Vagina (tissue), 2 donors: ENCODE measurements around the gene ADAMTS12. TPM values are rescaled to one million over a fixed set of nuclear protein-coding genes. Genes with fewer than 3 reads are reported as not detected.

Source experiments
- DNase-seq, 2 donors: peaks; one replicate each; pipeline ENCODE4 v3.0.0-alpha.2; 2017; ENCODE audit errors: extremely low spot score in 2 of 2
- H3K27ac ChIP-seq: fragments of 200-600 bp; sonication (generic); one replicate; pipeline ENCODE4 v1.5.1; 2019
- H3K27me3 ChIP-seq: fragments of 200-600 bp; sonication (generic); one replicate; pipeline ENCODE4 v1.5.1; 2019
- H3K36me3 ChIP-seq, 2 donors: fragments of 200-600 bp; sonication (generic); one replicate each; pipeline ENCODE4 v1.5.1; 2017 to 2019
- H3K4me1 ChIP-seq: fragments of 200-600 bp; sonication (generic); one replicate; pipeline ENCODE4 v1.5.1; 2019
- H3K4me3 ChIP-seq, 2 donors: fragments of 200-600 bp; sonication (generic); 1 replicate in 1 of 2; 2 replicates in 1 of 2; pipeline ENCODE4 v1.5.1; 2016 to 2019
- H3K9me3 ChIP-seq: fragments of 200-600 bp; sonication (generic); one replicate; pipeline ENCODE4 v1.5.1; 2019
- POLR2A ChIP-seq, 2 donors: fragments of 450-650 bp; IDR thresholded peaks; one replicate each; pipeline ENCODE4 v1.6.1; 2017; ENCODE audit warnings: antibody characterized with exemption in 2 of 2, mild to moderate bottlenecking in 2 of 2, moderate library complexity in 2 of 2
- POLR2AphosphoS5 ChIP-seq, 2 donors: sonication (generic); formaldehyde crosslinking; IDR thresholded peaks; one replicate each; pipeline ENCODE4 v1.9.0; 2017; ENCODE audit warnings: antibody characterized with exemption in 2 of 2, mild to moderate bottlenecking in 2 of 2, low read depth in 1 of 2; ENCODE audit not compliant: insufficient read depth in 1 of 2
- intact Hi-C: fragments of 100-400 bp; cut with DNase I; formaldehyde crosslinking; loops from one replicate; pipeline ENCODE4 v1.15.1; 2023
- total RNA-seq: library from RNA; depleted of rRNA; stranded (reverse); fragments of >200 nt; gene quantifications from one replicate; pipeline ENCODE4 v1.2.3, GENCODE V29; 2016
- TF ChIP-seq, protein P1 (sequence below), 3 experiments: fragments of 450-650 bp in 2 of 3; fragments of 200-600 bp in 1 of 3; sonication (generic) in 1 of 3; IDR thresholded peaks; one replicate each; pipeline ENCODE4 v1.5.1; 2017 to 2019; ENCODE audit warnings: antibody characterized with exemption in 3 of 3, mild to moderate bottlenecking in 2 of 3, moderate library complexity in 2 of 3

Gene ADAMTS12
- total RNA-seq, 1 donor from 2014 or later: 7.6 TPM

DNA sequence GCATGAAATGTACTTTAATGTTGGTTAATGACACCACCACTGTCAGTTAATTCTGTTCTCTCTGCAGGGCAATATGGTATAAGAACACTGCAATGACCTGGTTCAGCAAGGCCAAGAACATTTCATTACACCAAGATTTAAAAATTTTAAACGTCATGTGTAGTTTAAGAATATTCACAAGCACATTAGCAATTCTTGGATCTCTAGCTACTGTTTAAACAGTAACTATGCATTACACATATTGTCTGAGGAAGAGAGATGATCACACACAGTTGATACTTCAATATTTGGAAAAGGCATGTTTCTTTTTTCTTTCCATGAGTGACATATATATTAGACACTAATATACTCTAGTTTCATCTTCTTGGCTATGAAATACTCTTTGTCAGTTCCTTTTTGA lies 143.0 kb downstream of the ADAMTS12 start:
- no peaks in the 10 kb centered on the region for H3K36me3 ChIP-seq
- DNase-seq: no peak
- H3K9me3 ChIP-seq: no peaks in the 10 kb centered on the region
- intact Hi-C loops: no loop called here
- TF ChIP-seq, protein P1, sequence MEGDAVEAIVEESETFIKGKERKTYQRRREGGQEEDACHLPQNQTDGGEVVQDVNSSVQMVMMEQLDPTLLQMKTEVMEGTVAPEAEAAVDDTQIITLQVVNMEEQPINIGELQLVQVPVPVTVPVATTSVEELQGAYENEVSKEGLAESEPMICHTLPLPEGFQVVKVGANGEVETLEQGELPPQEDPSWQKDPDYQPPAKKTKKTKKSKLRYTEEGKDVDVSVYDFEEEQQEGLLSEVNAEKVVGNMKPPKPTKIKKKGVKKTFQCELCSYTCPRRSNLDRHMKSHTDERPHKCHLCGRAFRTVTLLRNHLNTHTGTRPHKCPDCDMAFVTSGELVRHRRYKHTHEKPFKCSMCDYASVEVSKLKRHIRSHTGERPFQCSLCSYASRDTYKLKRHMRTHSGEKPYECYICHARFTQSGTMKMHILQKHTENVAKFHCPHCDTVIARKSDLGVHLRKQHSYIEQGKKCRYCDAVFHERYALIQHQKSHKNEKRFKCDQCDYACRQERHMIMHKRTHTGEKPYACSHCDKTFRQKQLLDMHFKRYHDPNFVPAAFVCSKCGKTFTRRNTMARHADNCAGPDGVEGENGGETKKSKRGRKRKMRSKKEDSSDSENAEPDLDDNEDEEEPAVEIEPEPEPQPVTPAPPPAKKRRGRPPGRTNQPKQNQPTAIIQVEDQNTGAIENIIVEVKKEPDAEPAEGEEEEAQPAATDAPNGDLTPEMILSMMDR (IDR thresholded peaks at IDR 0.05): no peak
- TF ChIP-seq POLR2A (IDR thresholded peaks at IDR 0.05) (no peak), POLR2AphosphoS5 (IDR thresholded peaks at IDR 0.05; ENCODE audit: insufficient read depth in 1 of 2, low read depth in 1 of 2) (no peak)
- no peak overlapping the region for H3K27ac ChIP-seq
- no peaks in the 10 kb centered on the region for H3K4me1 ChIP-seq
- H3K27me3 ChIP-seq: no peaks in the 10 kb centered on the region
- no peak overlapping the region for H3K4me3 ChIP-seq

DNA sequence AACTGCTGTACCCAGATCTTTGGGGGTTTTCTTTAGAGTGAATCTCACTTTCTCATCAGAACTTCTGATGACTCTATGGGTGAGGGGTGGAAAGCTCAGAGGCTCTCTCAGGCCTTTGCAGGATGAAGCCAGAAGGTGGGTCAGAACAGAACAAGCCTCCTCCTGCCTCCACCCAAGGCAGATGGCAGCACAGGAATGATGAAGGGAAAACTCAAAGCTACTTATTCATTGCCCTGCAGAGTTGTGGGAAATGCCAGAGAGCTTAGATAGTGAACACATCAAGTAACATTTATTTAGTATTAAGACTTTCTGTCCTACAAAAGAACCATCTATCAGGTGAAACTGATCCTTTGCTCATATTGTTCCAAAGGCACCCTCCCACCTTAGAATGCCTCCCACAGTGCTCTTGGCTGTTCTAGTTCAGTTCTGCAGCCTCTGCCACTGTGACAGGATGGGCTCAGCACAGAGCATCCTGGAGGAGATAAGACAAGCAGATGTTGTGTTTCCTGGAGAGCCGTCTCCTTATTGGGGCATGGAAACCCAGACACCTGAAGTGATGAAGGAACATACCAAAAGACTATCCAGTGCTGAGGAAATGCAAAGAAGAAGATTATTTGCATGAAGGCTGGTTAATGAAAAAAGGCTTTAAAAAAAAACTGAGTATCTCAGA lies 146.6 kb downstream of the ADAMTS12 start:
- intact Hi-C loops: no loop called here
- H3K4me1 ChIP-seq: no peaks in the 10 kb centered on the region
- H3K4me3 ChIP-seq: no peak overlapping the region
- H3K36me3 ChIP-seq: no peaks in the 10 kb centered on the region
- TF ChIP-seq POLR2AphosphoS5 (IDR thresholded peaks at IDR 0.05; ENCODE audit: insufficient read depth in 1 of 2, low read depth in 1 of 2) (no peak), POLR2A (IDR thresholded peaks at IDR 0.05) (no peak)
- TF ChIP-seq, protein P1 (IDR thresholded peaks at IDR 0.05): no peak
- no peak overlapping the region for H3K27ac ChIP-seq
- no peaks in the 10 kb centered on the region for H3K9me3 ChIP-seq
- no peak for DNase-seq
- no peaks in the 10 kb centered on the region for H3K27me3 ChIP-seq

DNA sequence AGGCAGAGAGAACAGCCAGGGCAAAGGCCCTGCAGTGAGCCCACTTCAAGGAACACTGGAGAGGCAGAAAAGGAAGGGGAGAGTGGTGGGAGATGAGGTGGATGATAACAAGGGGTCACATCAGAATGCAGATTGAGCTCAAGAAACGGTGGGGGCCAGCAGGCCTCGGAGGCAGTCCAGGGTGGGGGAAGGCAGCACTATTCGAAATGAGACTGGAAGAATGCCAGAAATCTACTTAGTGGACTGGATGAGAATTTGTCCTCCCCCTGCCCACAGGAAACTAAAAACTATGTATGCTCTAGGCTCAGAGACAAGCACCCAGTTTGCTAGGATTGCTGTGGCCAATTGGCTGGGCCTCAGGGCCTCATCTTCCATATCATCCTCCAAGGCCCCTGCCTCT lies 148.7 kb downstream of the ADAMTS12 start:
- no peak for DNase-seq
- H3K27me3 ChIP-seq: no peaks in the 10 kb centered on the region
- H3K4me3 ChIP-seq: no peak overlapping the region
- intact Hi-C loops: no loop called here
- TF ChIP-seq POLR2AphosphoS5 (IDR thresholded peaks at IDR 0.05; ENCODE audit: insufficient read depth in 1 of 2, low read depth in 1 of 2) (no peak), POLR2A (IDR thresholded peaks at IDR 0.05) (no peak)
- TF ChIP-seq, protein P1 (IDR thresholded peaks at IDR 0.05): no peak
- H3K27ac ChIP-seq: no peak overlapping the region
- H3K36me3 ChIP-seq: no peaks in the 10 kb centered on the region
- no peaks in the 10 kb centered on the region for H3K4me1 ChIP-seq
- H3K9me3 ChIP-seq: no peaks in the 10 kb centered on the region

- Histone ChIP-seq H3K27ac (no peak overlapping the region), H3K36me3 (no peaks in the 10 kb centered on the region), H3K9me3 (no peaks in the 10 kb centered on the region), H3K4me1 (no peaks in the 10 kb centered on the region), H3K27me3 (no peaks in the 10 kb centered on the region), H3K4me3 (no peak overlapping the region)
- intact Hi-C loops: no loop called here
- DNase-seq: no peak
- TF ChIP-seq POLR2AphosphoS5 (IDR thresholded peaks at IDR 0.05; ENCODE audit: insufficient read depth in 1 of 2, low read depth in 1 of 2): no peak
- no peak for TF ChIP-seq POLR2A (IDR thresholded peaks at IDR 0.05)
- TF ChIP-seq, protein P1 (IDR thresholded peaks at IDR 0.05): no peak
Measured at GRCh38 chr5:33742181-33742580, 149.6 kb downstream of the ADAMTS12 start.

DNA sequence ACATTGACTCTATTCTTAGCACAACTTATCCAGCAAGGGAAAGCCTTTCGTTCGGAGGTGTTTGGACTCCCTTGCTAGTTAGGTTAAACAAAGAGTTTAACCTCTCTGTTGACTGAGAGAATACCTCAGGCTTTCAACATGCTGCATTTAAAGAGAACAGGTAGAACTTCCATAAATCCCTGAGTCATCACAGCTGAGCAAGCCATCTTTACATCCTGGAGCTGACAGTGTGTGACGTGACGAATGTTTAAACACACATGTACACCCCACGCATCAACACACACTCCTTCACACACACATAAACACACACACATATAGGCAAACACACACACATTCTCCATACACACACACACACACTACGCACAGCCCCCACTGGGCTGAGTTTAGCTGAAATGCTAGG lies 152.8 kb downstream of the ADAMTS12 start:
- no peak overlapping the region for H3K27ac ChIP-seq
- no peak for TF ChIP-seq POLR2A (IDR thresholded peaks at IDR 0.05)
- TF ChIP-seq, protein P1 (IDR thresholded peaks at IDR 0.05): no peak
- TF ChIP-seq POLR2AphosphoS5 (IDR thresholded peaks at IDR 0.05; ENCODE audit: insufficient read depth in 1 of 2, low read depth in 1 of 2): no peak
- intact Hi-C loops: no loop called here

More for the DNA sequence above, 152.8 kb downstream of the ADAMTS12 start:
- H3K36me3 ChIP-seq: no peaks in the 10 kb centered on the region
- H3K27me3 ChIP-seq: no peaks in the 10 kb centered on the region
- no peaks in the 10 kb centered on the region for H3K9me3 ChIP-seq
- no peak for DNase-seq
- no peaks in the 10 kb centered on the region for H3K4me1 ChIP-seq
- no peak overlapping the region for H3K4me3 ChIP-seq
